ENCODE data around the gene ELANE.
"Not testable (repeated sequence)": the region's sequence is repeated elsewhere in the genome, so short reads cannot be mapped to it uniquely, and the experiment has no call there.

ELANE gene

DNA sequence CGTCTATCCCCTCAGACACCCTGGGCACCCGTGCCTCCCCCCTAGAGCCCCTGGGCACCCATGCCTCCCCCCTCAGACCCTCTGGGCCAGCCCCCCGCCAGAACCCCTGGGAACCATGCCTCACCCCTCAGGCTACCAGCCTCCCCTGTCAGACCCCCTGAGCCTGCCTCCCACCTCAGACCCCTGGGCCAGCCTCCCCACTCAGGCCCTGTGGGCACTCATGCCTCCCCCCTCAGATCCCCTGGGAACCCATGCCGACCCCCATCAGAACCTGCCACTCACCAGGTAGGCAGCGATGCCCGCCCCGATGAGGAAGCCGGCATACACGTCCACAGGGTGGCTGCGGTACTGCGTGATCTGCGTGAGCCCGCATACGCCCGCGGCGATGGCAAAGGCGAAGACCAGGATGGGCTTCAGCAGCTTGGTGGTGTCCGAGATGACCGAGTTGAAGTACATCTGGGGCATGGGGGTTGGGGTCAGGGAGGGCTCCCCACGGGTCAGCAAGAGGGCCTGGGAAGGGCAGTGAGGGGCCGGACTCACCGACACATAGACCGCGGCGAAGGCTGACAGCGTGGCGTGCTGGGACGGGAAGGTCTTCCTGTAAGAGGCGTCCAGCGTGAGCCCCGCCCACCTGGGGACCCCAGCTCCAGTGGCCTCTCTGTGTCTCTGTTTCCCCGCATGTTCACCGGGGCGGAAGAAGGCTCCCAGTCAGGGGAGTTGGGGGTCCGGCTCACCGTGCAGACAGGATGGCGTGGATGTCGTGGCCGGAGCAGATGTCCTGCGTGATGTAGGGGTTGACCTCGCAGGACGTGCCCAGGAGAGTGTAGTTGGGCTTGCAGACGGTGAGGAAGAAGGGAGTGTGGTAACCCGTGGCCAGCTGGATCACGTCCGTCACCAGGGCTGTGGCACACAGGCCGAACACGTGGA is 37.7 kb upstream of the ELANE start:
- DNase-seq = peak in 1 of 2 experiments; percentile 63

DNA sequence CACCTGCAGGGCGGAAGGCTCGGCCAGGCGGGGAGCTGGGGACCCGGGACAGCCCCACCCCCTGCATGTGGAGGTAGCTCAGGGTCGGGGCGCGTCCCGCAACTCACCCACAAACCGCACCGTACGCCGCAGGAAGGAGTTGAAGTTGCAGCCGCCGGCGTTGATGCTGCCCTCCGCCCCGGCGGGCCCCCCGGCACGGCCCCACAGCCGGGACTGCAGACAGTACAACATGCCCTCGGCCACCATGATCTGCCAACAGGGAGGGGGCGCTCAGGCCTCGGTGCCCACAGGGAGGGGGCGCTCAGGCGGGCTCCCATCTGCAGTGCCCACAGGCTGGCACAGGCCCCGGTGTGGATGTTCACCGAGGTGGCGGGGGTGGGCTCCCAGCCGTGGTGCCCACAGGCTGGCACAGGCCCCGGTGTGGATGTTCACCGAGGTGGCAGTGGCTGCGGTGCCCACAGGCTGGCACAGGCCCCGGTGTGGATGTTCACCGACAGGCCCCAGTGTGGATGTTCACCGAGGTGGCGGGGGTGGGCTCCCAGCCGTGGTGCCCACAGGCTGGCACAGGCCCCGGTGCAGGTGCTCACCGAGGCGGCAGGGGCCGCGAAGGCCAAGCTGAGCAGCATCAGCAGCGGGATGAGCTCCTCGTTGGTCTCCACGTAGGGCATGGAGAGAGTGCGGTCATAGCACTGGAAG is 36.9 kb upstream of the ELANE start:
- peak in 1 of 2 experiments; percentile 57 for DNase-seq

DNA sequence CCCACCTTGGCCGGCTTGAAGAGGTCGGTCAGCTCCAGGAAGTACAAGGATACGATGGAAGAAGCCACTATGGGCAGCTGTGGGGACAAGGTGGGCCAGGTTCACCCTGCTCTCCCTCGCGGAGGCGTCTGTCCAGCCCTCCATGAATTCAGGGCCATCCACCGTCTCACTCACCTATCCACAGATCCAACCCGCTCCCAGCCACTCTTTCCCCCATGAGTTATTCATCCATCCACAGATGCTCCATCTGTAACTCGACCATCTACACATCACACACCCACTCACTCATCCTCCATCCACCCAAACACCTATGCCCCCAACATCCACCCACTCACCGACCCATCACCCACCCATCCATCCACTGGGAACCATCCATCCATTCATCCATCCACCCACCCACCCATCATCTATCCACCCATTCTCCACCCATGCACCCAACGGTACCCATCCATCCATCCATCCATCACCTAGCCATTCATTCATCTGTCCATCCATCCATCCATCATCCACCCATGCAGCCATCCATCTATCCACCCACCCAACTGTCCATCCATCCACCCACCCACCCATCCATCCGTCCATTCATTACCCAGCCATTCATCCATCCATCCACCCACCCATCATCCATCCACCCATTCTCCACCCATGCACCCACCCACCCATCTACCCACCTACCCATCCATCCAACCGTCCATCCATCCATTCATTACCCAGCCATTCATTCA is 36.2 kb upstream of the ELANE start:
- no peak for DNase-seq

DNA sequence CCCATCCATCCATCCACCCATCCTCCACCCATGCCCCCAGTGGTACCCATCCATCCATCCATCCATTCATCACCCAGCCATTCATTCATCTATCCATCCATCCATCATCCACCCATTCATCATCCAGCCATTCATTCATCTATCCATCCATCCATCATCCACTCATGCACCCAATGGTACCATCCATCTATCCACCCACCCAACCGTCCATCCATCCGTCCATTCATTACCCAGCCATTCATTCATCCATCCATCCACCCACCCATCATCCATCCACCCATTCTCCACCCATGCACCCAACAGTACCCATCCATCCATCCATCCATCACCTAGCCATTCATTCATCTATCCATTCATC is 35.6 kb upstream of the ELANE start:
- no peak for DNase-seq

DNA sequence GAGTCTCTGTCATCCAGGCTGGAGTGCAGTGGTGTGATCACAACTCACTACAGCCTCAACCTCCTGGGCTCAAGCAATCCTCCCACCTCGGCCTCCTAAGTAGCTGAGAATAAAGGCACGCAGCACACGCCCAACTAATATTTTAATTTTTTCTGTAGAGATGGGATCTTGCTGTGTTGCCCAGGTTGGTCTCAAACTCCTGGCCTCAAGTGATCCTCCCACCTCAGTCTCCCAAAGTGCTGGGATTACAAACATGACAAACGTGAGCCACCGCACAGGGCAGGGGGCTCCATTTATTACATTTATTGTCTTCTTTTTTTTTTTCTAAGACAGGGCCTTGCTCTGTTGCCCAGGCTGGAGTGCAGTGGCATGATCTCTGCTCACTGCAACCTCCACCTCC is 31.9 kb upstream of the ELANE start:
- DNase-seq = not testable (repeated sequence)

DNA sequence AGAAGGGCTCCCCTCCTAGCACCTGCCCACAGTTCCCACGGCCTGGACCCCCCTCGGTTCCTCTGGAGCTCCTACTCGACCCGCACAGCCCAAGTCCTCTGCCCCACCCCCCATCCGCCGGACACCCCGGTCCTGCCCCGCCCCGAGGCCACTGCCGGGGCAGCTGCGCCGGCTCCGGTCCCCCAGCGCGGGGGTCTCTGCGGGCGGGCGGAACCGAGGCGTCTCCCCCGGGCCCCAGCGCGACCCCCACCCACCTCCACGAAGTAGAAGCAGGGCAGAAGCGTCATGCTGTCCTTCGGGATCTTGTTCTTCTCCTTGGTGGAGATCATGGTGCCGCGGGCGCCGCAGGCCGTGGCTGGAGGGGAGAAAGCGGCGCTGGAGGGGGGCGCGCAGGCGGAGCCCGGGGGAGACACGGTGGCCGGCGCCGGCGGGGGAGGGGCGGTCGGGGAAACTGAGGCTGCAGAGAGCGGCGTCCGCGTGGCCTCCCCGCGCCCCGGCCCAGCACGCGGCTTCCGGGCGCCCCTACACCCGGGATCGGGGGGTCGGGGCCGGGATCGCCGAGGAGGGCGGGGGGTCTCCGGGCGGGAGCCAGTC is 30.8 kb upstream of the ELANE start:
- no peak for DNase-seq

DNA sequence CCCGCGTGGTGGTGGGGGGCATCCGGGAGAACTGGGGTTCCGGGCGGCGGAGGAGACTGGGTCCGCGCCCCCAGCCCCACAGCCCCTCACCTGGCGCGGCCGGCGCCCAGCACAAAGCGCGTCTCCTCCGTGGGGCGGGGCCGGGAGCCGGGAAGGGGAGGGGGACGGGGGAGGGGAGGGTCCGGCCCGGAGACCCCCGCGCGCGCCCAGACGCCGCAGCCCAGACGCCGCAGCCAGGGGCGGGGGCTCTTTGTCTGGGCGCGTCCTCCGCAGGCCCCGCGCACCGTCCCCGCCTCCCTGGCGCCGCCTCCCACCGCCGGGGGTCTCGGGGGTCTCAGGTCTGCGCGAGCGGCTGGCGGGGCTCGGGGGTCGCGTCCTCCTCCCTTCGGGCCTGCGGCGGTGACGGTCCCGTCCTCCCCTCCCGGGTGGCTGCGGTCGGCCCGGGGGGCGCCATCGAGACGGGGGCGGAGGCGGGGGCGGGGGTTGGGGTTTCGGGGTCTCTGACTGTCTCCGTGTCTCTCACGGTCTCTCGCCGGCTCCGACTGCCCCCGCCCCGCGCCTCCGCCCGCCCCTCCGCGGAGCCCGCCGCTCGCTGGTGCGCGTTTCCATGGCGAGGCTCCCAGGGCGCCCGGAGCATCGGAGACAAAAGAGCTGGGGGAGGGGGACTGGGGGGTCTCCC is 30.1 kb upstream of the ELANE start, which contains the start of gene PLPPR3:
TSS of gene PLPPR3 (minus strand) at position 131 of the 679 bp plus-strand sequence. CDS start 396 bp downstream, outside the sequence.
- DNase-seq = no peak

DNA sequence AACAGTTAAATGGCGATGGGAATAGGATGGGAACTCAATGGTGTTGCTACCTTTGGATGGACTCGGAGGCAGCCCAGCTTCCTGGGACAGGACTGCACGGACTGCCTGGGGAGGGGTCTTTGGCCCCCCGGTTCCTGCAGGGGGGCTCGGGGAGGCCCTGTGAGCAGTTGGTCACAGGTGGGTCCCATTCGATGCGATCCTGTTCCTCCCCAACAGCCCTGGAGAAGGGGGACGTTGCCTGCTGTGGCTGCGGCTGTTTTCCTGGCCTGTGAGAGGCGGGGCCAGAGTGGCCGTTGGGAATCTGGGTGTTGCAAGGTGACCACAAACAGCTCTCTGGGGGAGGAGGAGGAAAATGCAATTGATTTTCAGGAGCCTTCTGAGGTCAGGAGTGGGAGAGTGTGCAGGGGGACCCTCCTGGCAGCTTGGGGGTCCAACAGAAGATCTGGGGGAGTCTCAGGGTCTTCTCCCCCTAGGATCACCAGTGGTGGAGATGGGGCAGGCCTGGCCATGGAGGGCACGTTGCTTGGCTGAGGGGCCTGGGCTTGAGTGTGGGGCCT is 28.5 kb upstream of the ELANE start:
- DNase-seq = no peak

DNA sequence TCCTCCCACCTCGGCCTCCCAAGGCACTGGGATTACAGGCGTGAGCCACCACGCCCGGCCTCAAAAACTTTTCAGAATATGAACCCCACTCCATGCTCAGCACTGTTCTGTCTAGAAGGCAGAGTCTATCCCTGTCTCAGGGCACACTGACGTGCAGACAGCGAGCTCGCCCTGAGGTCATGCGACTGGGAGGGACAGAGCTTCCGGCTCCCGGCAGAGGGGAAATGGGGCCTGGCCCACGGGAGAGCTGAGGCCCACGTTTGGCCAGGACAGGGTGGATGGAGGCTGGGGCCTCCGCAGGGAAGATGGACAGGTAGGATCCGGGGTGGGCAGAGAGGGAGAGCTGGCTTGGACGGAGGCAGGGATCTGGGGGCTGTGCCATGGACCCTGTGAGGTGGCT is 27.2 kb upstream of the ELANE start:
- DNase-seq = no peak

DNA sequence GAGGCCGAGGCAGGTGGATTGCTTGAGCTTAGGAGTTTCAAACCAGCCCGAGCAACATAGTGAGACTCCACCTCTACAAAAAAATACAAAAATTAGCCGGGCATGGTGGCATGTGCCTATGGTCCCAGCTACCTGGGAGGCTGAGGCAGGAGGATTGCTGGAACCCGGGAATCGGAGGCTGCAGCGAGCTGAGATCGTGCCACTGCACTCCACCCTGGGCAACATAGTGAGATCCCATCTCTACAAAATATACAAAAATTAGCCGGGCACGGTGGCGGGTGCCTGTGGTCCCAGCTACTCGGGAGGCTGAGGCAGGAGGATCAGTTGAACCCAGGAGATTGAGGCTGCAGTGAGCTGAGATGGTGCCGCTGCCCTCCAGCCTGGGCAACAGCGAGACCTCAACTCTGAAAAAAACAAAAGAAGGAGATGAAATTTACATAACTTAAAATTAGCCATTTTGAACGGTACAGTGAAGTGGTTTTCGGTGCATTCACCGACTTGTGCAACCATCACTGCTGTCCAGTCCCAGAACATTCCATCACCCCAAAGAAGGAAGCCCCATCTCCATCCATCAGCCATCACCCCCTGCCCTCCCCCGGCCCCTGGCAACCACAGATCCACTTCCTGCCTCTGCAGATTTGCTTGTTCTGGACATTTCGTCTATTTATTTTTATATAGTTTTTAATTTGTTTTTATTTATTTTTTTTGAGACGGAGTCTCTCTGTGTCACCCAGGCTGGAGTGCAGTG is 26.0 kb upstream of the ELANE start:
- DNase-seq = no peak

DNA sequence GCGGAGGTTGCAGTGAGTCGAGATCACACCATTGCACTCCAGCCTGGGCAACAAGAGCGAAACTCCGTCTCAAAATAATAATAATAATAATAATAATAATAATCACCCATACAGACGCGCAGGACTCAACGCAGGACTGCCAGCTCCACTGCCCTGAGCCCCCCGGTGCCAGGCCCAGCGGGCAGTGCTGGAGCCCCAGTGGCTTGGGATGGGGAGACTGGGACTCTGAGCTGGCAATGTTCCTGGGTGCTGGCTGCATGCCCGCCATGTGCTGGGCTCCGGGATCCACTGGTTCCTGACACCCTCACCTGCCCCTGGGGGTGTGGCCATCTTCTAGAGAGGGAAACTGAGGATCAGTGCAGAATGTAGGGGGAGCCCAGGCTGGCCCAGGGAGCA is 24.8 kb upstream of the ELANE start:
- DNase-seq = no peak

DNA sequence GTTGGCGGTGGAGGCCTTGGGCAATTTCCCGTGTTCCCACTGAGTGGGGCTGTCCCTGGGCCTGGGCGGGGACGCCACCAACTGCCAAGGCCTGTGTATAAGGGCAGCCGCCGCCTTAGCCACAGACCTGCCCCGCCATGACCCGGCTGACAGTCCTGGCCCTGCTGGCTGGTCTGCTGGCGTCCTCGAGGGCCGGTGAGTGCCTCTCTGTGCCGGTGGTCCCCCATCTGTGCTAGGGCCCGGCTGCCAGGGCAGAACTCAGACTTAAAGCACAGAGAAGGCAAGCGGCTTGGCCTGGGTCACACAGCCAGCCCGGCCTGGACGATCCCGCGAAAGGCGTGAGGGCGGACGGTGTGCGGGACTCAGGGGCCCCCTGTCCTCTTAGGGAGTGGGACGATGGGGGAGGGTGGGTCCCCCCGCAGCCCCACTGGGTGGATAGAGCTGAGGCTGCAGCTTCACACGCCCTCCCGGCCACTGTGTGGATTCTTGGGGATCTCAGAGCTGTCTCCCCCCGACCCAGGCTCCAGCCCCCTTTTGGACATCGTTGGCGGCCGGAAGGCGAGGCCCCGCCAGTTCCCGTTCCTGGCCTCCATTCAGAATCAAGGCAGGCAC is 24.3 kb upstream of the ELANE start, which contains the start of gene AZU1:
TSS of gene AZU1 (plus strand) at position 128 of the 612 bp plus-strand sequence. CDS start at position 138, 10 bp downstream.
- DNase-seq = no peak

DNA sequence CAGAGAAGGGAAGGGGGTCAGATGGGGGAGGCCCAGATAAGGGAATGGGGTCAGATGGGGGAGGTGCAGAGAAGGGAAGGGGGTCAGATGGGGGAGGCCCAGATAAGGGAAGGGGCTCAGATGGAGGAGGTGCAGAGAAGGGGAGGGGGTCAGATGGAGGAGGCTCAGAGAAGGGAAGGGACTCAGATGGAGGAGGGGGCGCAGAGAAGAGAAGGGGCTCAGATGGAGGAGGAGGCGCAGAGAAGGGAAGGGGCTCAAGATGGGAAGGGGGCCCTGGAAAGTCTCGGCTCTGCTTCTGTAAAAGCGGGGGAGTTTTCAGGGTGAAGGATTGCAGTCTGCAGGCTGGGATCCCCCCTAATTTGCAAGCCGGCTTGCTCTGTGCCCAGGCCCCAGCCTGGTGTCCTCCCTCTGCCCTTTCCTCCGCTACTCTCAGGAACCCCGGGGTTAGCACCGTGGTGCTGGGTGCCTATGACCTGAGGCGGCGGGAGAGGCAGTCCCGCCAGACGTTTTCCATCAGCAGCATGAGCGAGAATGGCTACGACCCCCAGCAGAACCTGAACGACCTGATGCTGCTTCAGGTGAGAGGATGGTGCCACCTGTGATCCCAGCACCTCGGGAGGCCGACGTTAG is 22.9 kb upstream of the ELANE start:
- DNase-seq = no peak

DNA sequence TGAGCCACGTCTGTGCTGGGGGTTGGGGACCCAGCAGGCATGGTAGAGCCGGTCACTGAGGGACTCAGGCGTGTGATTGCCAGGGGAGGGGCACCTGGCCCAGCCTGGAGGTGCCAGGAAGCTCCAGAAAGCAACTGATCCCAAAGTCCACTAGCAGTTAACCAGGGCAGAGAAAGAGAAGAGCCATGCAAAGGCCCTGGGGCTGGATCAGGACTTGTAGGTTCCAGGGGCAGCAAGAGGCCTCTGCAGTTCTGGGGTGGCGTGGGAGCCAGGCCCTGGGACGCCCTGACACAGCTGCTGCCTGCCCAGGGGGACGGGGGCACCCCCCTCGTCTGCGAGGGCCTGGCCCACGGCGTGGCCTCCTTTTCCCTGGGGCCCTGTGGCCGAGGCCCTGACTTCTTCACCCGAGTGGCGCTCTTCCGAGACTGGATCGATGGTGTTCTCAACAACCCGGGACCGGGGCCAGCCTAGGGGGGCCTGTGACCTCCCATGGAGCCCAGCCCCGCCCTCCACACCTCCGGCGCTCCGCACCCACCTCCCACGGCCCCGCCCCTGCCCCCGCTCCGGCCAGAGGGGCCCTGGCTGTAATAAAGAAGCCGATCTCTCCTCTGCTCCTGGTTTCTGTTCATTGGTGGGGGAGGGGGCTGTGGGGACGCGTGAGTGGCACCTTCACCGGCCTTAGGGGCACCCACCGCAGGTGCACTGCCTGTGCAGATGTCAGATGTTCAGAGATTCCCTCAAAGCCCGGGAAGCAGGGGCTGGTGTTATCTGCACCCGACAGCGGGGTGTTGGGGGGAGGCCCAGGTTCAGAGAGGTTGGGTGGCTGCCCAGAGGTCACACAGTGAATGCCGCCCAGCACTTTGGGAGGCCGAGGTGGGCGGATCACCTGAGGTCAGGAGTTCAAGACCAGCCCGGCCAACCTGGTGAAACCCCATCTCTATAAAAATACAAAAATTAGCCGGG is 20.4 kb upstream of the ELANE start:
- no peak for DNase-seq

DNA sequence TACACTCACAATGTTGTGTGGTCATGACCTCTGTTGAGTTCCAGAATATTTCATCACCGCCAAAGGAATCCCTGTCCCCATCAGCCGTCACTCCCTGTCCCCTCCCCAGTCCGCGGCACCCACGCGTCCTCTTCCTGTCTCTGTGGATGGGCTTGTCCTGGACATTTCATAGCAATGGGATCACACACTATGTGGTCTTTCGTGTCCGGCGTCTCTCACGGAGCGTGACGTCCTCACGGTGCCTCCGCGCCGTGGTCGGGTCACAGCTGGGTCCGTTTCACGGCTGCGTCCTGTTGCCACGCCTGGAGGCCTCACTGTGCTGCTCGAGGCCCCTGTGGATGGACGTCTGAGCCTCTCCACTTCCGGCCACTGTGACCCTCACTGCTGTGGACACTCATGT is 17.9 kb upstream of the ELANE start:
- DNase-seq = no peak

DNA sequence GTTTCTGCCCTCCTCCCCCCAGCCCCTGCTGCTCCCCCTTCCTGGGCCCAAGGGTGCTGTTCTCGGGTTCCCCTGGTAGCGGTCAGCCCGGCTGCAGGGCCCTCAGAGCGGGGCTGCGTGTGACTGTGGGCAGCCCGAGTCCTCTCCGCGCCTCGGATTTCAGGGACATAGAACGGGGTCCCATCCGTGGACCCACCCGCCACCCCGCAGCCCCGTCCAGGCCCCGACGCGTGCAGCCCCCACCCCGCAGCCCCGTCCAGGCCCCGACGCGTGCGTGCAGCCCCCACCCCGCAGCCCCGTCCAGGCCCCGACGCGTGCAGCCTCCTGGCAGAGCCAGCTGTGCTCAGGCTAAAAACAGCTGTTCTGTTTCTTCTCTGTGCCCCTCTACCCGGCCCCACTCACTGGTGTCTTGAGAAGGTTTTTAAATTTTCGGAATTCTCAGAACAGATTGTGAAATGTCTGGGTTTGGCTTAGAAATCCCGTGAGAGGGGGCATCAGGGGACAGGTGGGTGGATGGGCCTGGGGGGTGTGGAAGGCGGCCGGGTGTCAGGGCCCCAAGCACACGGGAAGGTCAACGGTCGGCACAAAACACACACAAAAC is 16.8 kb upstream of the ELANE start:
- DNase-seq = no peak

DNA sequence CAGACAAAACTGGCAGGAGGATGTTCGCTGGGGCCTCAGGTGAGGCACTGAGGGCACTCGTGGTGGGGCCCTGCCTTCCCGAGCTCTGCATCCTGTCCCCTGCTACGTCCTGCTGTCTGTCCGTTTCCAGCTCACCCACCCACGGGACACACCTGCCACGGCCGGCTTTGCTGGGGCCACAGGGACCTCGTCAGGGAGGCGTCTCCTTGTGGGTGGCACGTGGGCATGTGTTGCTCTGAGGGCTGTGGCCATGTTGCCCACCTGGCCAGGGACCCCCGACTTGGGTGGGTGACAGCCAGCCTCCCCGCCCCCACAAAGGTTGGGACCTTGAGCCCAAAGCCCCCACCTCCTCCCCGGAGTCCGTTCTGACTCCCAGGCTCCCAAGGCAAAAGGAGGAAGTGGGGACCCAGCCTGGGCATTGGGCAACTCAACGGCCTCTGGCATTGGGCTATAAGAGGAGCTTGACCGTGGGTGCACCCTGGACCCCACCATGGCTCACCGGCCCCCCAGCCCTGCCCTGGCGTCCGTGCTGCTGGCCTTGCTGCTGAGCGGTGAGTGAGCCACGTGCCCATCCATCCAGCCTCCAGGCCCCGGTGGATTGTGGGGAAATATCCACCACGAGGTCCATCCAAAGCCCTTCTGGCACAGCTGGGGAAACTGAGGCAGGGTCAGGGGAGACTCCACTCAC is 11.4 kb upstream of the ELANE start, which contains the start of gene PRTN3:
TSS of gene PRTN3 (plus strand) at position 481 of the 688 bp plus-strand sequence. CDS start at position 491, 10 bp downstream.
- no peak for DNase-seq

DNA sequence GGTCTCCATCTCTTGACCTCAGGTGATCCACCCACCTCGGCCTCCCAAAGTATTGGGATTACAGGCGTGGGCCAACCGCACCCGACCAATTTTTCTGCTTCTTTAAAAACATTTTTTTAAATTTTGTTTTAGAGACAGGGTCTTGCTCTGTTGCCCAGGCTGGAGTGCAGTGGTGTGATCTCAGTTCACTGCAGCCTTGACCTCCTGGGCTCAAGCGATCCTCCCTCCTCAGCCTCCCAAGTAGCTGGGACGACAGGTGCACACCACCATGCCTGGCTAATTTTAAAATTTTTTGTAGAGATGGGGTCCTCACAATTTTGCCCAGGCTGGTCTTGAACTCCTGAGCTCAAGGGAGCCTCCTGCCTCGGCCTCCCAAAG is 9.3 kb upstream of the ELANE start:
- not testable (repeated sequence) for DNase-seq

Data from activated T-cell treated with anti-CD3 and anti-CD28 coated beads, Interleukin-2, amount 50 U/mL, for 48 hours (primary cell).